HEK293 (cell line): ENCODE results near the gene ARIH2.
A peak's percentile ranks its signal among the peaks of the same experiment; 100 is the strongest.

Experiments
- KLF17 ChIP-seq: fragments of 450-650 bp; formaldehyde crosslinking; IDR thresholded peaks from 2 replicates; pipeline ENCODE4 v1.5.1; 2016; ENCODE audit warnings: missing biosample characterization, missing genetic modification characterization
- MEIS1 ChIP-seq: sonication (generic); formaldehyde crosslinking; IDR thresholded peaks from 2 replicates; pipeline ENCODE4 v1.8.1; 2022; ENCODE audit warnings: missing genetic modification reagents, mild to moderate bottlenecking, borderline replicate concordance
- SALL2 ChIP-seq: fragments of 450-650 bp; formaldehyde crosslinking; IDR thresholded peaks from 2 replicates; pipeline ENCODE4 v1.5.0; 2017; ENCODE audit warnings: missing biosample characterization, mild to moderate bottlenecking, missing genetic modification characterization, borderline replicate concordance
- ZBTB1 ChIP-seq: fragments of 450-650 bp; formaldehyde crosslinking; IDR thresholded peaks from 2 replicates; pipeline ENCODE4 v1.5.1; 2016; ENCODE audit warnings: missing biosample characterization, missing genetic modification characterization
- ZBTB26 ChIP-seq: fragments of 450-650 bp; formaldehyde crosslinking; optimal IDR thresholded peaks from 2 replicates; pipeline ENCODE3; 2016; ENCODE audit warnings: missing biosample characterization, mild to moderate bottlenecking, missing genetic modification characterization
- ZBTB6 ChIP-seq: fragments of 450-650 bp; formaldehyde crosslinking; IDR thresholded peaks from 2 replicates; pipeline ENCODE4 v1.5.1; 2017; ENCODE audit warnings: missing biosample characterization, missing genetic modification characterization
- ZBTB8A ChIP-seq: fragments of 450-650 bp; formaldehyde crosslinking; IDR thresholded peaks from 2 replicates; pipeline ENCODE4 v1.5.1; 2016; ENCODE audit warnings: missing biosample characterization, missing genetic modification characterization
- ZNF10 ChIP-seq: fragments of 450-650 bp; formaldehyde crosslinking; IDR thresholded peaks from 2 replicates; pipeline ENCODE4 v1.5.1; 2017; ENCODE audit warnings: missing biosample characterization, missing genetic modification characterization
- ZNF138 ChIP-seq: fragments of 450-650 bp; formaldehyde crosslinking; IDR thresholded peaks from 2 replicates; pipeline ENCODE4 v1.5.1; 2016; ENCODE audit warnings: missing biosample characterization, missing genetic modification characterization, borderline replicate concordance
- ZNF211 ChIP-seq: fragments of 450-650 bp; formaldehyde crosslinking; IDR thresholded peaks from 2 replicates; pipeline ENCODE4 v1.5.1; 2016; ENCODE audit warnings: low read depth, missing biosample characterization, missing genetic modification characterization
- ZNF23 ChIP-seq: fragments of 450-650 bp; formaldehyde crosslinking; IDR thresholded peaks from 2 replicates; pipeline ENCODE4 v1.5.1; 2016; ENCODE audit warnings: missing biosample characterization, missing genetic modification characterization, borderline replicate concordance
- ZNF24 ChIP-seq: fragments of 450-650 bp; formaldehyde crosslinking; IDR thresholded peaks from 2 replicates; pipeline ENCODE4 v1.5.1; 2016; ENCODE audit warnings: missing biosample characterization, missing genetic modification characterization
- ZNF26 ChIP-seq: fragments of 450-650 bp; formaldehyde crosslinking; IDR thresholded peaks from 2 replicates; pipeline ENCODE4 v1.5.1; 2016; ENCODE audit warnings: missing biosample characterization, missing genetic modification characterization
- ZNF274 ChIP-seq, 2 experiments: fragments of 200-500 bp in 1 of 2; fragments of 450-650 bp in 1 of 2; sonication (Bioruptor generic) in 1 of 2; formaldehyde crosslinking in 1 of 2; IDR thresholded peaks; 2 replicates each; pipeline versions ENCODE4 v1.5.1 to v1.6.1; 2014 to 2016; ENCODE audit warnings: borderline replicate concordance in 1 of 2, inconsistent platforms in 1 of 2, low read length in 1 of 2, missing biosample characterization in 1 of 2, missing genetic modification characterization in 1 of 2
- ZNF280D ChIP-seq: fragments of 450-650 bp; formaldehyde crosslinking; IDR thresholded peaks from 2 replicates; pipeline ENCODE4 v1.5.1; 2016; ENCODE audit warnings: missing biosample characterization, missing genetic modification characterization
- ZNF311 ChIP-seq: fragments of 450-650 bp; formaldehyde crosslinking; IDR thresholded peaks from 2 replicates; pipeline ENCODE4 v1.5.1; 2017; ENCODE audit warnings: missing biosample characterization, missing genetic modification characterization, borderline replicate concordance
- ZNF426 ChIP-seq: fragments of 450-650 bp; formaldehyde crosslinking; IDR thresholded peaks from 2 replicates; pipeline ENCODE4 v1.5.1; 2017; ENCODE audit warnings: missing biosample characterization, missing genetic modification characterization, mild to moderate bottlenecking, inconsistent platforms, moderate library complexity
- ZNF449 ChIP-seq: fragments of 450-650 bp; formaldehyde crosslinking; IDR thresholded peaks from 2 replicates; pipeline ENCODE4 v1.5.1; 2017; ENCODE audit warnings: missing biosample characterization, mild to moderate bottlenecking, missing genetic modification characterization, moderate library complexity
- ZNF48 ChIP-seq: fragments of 450-650 bp; formaldehyde crosslinking; IDR thresholded peaks from 2 replicates; pipeline ENCODE4 v1.5.1; 2016; ENCODE audit warnings: missing biosample characterization, missing genetic modification characterization
- ZNF558 ChIP-seq: fragments of 450-650 bp; formaldehyde crosslinking; IDR thresholded peaks from 2 replicates; pipeline ENCODE4 v1.5.1; 2016; ENCODE audit warnings: missing biosample characterization, missing genetic modification characterization
- ZNF600 ChIP-seq: fragments of 450-650 bp; formaldehyde crosslinking; IDR thresholded peaks from 2 replicates; pipeline ENCODE4 v1.5.1; 2016; ENCODE audit warnings: missing biosample characterization, missing genetic modification characterization
- ZNF629 ChIP-seq: fragments of 450-650 bp; formaldehyde crosslinking; IDR thresholded peaks from 2 replicates; pipeline ENCODE4 v1.5.1; 2017; ENCODE audit warnings: missing biosample characterization, missing genetic modification characterization
- ZNF692 ChIP-seq: fragments of 450-650 bp; formaldehyde crosslinking; IDR thresholded peaks from 2 replicates; pipeline ENCODE4 v1.5.1; 2016; ENCODE audit warnings: missing biosample characterization, missing genetic modification characterization
- ZNF785 ChIP-seq: fragments of 450-650 bp; formaldehyde crosslinking; IDR thresholded peaks from 2 replicates; pipeline ENCODE4 v1.5.1; 2016; ENCODE audit warnings: missing biosample characterization, missing genetic modification characterization
- ZNF837 ChIP-seq: fragments of 450-650 bp; formaldehyde crosslinking; IDR thresholded peaks from 2 replicates; pipeline ENCODE4 v1.5.1; 2016; ENCODE audit warnings: missing biosample characterization, missing genetic modification characterization

Gene ARIH2

GRCh38 chr3:49021813-49022687 lies 103.4 kb downstream of the ARIH2 start, which contains the start of gene NDUFAF3 (continued):
- TF ChIP-seq MEIS1 (CRISPR knock-in tag) (no peak), ZNF211 (tag by site-specific recombination) (no peak), ZNF23 (tag by site-specific recombination) (peak; percentile 41; the same call in 1 of the 2 replicates), ZBTB6 (tag by site-specific recombination) (0 out of 2 replicates have a peak, but pooled peaks have one; percentile 65), ZBTB8A (peak; percentile 76), ZNF280D (tag by site-specific recombination) (no peak), ZNF558 (tag by site-specific recombination) (no peak), KLF17 (tag by site-specific recombination) (peak; percentile 87; the same call in 1 of the 2 replicates), ZNF274 (IDR thresholded peaks at IDR 0.05; ENCODE audit: low read length) (no peak), ZNF274 (tag by site-specific recombination; IDR thresholded peaks at IDR 0.05; ENCODE audit: borderline replicate concordance) (no peak), ZNF785 (tag by site-specific recombination) (peak; percentile 73), ZNF48 (tag by site-specific recombination) (no peak), ZBTB26 (tag by site-specific recombination) (peak; percentile 88), ZNF24 (tag by site-specific recombination) (peak; percentile 56; the same call in 1 of the 2 replicates), ZNF138 (tag by site-specific recombination) (no peak), ZNF629 (tag by site-specific recombination) (peak; percentile 82), ZBTB1 (no peak; the same call in 1 of the 2 replicates), ZNF426 (tag by site-specific recombination) (no peak), ZNF692 (tag by site-specific recombination) (peak; percentile 86), ZNF600 (tag by site-specific recombination) (peak; percentile 85), ZNF311 (tag by site-specific recombination) (no peak), SALL2 (no peak), ZNF449 (tag by site-specific recombination) (no peak), ZNF10 (tag by site-specific recombination) (peak; percentile 80), ZNF837 (tag by site-specific recombination) (no peak), ZNF26 (tag by site-specific recombination) (no peak)
